BE2C (cell line): Measurements from ENCODE around the gene KDM2A.

ENCODE experiments used
- DNase-seq: peaks from one replicate; pipeline ENCODE4 v3.0.0-alpha.2; 2020
- H3K27me3 ChIP-seq: fragments of 250-450 bp; sonication (Bioruptor Pico); 2 replicates; pipeline ENCODE4 v1.5.1; 2020; ENCODE audit warnings: mild to moderate bottlenecking
- H3K36me3 ChIP-seq: fragments of 250-450 bp; sonication (Bioruptor Pico); 2 replicates; pipeline ENCODE4 v1.5.1; 2020; ENCODE audit warnings: mild to moderate bottlenecking
- H3K4me1 ChIP-seq: fragments of 250-450 bp; sonication (Bioruptor Pico); 2 replicates; pipeline ENCODE4 v1.5.1; 2020
- H3K4me3 ChIP-seq: 2 replicates; pipeline ENCODE4 v1.5.1; 2011; ENCODE audit warnings: low read depth, low read length
- H3K9me3 ChIP-seq: fragments of 250-450 bp; sonication (Bioruptor Pico); 2 replicates; pipeline ENCODE4 v1.5.1; 2020
- TF ChIP-seq, protein P1 (sequence below): IDR thresholded peaks from 2 replicates; pipeline ENCODE4 v1.5.1; 2012; ENCODE audit warnings: mild to moderate bottlenecking, low read depth, low read length

The KDM2A gene

DNA sequence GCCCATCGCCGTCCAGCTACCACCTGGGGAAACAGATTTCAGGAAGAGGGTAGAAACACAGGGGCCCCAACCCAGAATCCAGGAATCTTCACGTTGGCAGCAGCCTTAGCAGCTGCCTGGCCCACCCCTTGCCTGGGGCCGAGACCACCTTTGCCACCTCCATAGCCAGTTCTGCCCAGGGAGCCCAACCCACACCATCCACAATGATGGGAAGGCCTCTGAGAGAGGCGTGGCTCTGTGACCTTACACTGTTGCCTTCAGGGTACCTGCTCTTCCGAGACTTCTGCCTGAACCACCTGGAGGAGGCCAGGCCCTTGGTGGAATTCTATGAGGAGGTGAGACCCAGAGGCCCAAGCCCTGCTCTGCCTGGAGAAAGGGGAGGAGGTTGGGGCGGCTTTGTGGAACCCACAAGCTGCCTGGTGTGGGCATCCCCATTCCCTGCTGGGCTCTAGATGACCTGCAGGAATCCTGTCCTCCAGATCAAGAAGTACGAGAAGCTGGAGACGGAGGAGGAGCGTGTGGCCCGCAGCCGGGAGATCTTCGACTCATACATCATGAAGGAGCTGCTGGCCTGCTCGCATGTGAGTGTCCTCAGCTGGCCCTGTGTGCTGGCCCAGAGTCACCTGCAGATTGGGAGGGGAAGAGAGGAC, 160.0 kb downstream of the KDM2A start:
- no peaks in the 10 kb centered on the region for H3K9me3 ChIP-seq
- peaks cover 24% of the 10 kb centered on the region for H3K4me1 ChIP-seq
- no peak overlapping the region for H3K4me3 ChIP-seq
- peak; percentile 3 for DNase-seq
- H3K36me3 ChIP-seq = peaks cover 60% of the 10 kb centered on the region
- no peaks in the 10 kb centered on the region for H3K27me3 ChIP-seq
- TF ChIP-seq, protein P1, sequence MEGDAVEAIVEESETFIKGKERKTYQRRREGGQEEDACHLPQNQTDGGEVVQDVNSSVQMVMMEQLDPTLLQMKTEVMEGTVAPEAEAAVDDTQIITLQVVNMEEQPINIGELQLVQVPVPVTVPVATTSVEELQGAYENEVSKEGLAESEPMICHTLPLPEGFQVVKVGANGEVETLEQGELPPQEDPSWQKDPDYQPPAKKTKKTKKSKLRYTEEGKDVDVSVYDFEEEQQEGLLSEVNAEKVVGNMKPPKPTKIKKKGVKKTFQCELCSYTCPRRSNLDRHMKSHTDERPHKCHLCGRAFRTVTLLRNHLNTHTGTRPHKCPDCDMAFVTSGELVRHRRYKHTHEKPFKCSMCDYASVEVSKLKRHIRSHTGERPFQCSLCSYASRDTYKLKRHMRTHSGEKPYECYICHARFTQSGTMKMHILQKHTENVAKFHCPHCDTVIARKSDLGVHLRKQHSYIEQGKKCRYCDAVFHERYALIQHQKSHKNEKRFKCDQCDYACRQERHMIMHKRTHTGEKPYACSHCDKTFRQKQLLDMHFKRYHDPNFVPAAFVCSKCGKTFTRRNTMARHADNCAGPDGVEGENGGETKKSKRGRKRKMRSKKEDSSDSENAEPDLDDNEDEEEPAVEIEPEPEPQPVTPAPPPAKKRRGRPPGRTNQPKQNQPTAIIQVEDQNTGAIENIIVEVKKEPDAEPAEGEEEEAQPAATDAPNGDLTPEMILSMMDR = no peak

DNA sequence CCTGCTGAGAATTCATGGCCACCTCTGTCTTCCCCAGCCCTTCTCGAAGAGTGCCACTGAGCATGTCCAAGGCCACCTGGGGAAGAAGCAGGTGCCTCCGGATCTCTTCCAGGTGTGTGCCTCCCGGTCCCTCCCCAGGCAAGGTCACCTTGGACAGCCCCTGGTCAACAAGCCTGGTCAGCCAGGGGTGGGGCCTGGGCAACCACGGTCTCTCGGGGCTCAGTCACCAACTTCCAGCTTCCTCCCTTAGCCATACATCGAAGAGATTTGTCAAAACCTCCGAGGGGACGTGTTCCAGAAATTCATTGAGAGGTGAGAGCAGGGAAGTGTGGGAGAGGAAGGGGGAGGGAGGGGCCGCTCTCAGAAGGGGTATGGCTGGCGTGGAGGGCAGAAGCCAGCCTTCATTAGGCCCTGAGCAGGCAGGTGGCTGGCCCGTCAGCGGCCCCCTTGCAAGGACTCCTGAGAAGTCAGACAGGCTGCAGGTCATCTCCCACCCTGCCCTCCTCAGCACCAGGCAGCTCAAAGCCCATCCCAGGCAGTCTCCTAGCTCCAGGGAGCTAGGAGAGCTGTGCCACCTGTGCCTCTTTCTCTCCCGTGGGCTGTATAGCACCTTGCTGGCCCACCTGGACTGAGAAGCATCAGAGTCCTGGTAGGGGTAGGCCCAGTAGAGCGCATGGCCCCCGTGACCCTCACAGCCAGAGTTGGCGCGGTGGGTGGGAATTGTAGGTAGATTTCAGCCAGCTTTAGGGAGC, 160.7 kb downstream of the KDM2A start:
- no peaks in the 10 kb centered on the region for H3K9me3 ChIP-seq
- H3K36me3 ChIP-seq = peaks cover 64% of the 10 kb centered on the region
- TF ChIP-seq, protein P1 = no peak
- H3K4me1 ChIP-seq = peaks cover 24% of the 10 kb centered on the region
- H3K27me3 ChIP-seq = no peaks in the 10 kb centered on the region
- no peak for DNase-seq
- no peak overlapping the region for H3K4me3 ChIP-seq

DNA sequence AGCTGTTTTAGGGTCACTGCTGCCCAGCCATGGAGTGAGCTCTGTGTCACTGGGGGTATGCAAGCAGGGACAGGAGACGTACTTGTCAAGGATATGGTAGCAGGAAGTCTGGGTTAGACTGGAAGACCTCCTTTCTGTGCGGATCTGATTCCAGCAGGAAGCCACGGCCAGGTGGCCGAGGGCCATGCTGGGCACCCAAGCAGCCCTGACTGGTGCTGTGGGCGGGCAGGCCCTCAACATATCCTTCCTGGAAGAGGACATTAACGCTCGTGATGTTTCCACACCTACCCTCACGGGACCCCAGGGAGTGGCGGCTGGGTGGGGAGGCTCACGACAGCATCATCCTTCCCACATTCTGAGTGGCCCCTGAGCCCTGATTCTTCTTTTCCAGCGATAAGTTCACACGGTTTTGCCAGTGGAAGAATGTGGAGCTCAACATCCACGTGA, 161.3 kb downstream of the KDM2A start:
- H3K27me3 ChIP-seq = no peaks in the 10 kb centered on the region
- TF ChIP-seq, protein P1 = no peak
- no peaks in the 10 kb centered on the region for H3K9me3 ChIP-seq
- peaks cover 69% of the 10 kb centered on the region for H3K36me3 ChIP-seq
- peak; percentile 4 for DNase-seq
- no peak overlapping the region for H3K4me3 ChIP-seq
- H3K4me1 ChIP-seq = peaks cover 24% of the 10 kb centered on the region

DNA sequence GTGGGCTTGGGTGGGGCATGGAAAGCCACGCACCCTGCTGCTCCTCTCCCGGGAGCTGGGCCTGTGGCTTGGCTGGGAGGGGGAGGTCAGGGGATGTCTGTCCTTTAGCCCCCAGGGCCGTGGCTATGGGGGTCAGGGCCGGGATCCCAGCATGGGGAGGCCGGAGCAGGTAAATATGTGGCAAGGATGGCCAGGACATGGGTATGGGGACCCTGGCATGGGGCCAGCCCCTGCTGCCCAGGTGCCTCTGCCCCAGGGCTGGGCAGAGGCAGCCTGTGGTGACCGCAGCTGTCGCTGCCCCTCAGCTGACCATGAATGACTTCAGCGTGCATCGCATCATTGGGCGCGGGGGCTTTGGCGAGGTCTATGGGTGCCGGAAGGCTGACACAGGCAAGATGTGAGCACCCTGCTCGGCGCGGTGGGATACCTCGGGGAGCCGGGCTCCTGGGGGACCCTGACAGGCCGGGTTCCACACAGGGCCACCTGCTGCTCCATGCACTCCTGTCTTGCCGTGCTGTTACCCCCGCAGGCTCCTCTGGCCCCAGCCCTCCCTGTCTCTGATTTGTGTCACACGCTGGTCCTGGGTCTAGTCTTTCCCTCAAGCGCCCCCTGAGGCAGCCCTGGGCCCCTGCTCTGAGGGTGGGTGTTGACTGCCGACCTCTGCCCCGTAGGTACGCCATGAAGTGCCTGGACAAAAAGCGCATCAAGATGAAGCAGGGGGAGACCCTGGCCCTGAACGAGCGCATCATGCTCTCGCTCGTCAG, 161.9 kb downstream of the KDM2A start:
- peak; percentile 10 for DNase-seq
- Histone ChIP-seq H3K4me1 (peaks cover 19% of the 10 kb centered on the region), H3K36me3 (peaks cover 73% of the 10 kb centered on the region), H3K9me3 (no peaks in the 10 kb centered on the region), H3K4me3 (no peak overlapping the region), H3K27me3 (no peaks in the 10 kb centered on the region)
- TF ChIP-seq, protein P1 = no peak

DNA sequence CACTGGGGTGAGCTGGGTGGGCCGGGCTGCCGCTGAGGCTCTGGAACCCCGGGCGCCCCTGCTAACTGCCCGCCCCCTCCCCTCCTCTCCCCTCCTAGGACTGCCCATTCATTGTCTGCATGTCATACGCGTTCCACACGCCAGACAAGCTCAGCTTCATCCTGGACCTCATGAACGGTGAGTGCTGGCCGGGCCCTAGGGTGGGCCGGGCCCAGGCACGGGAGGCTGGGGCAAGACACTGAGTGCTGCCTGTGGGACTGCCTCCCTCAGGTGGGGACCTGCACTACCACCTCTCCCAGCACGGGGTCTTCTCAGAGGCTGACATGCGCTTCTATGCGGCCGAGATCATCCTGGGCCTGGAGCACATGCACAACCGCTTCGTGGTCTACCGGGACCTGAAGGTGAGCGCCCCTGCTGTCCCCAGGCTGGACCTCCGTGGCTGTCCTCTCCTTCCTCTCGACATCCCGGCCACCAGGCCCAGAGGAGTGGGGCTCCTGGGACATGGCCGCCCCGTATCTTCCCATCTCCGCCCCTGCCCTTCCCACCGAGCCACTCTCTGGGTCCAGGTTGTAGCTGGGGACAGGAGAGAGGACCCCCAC, 162.6 kb downstream of the KDM2A start:
- Histone ChIP-seq H3K9me3 (no peaks in the 10 kb centered on the region), H3K4me1 (peaks cover 12% of the 10 kb centered on the region), H3K27me3 (no peaks in the 10 kb centered on the region), H3K36me3 (peaks cover 76% of the 10 kb centered on the region), H3K4me3 (no peak overlapping the region)
- TF ChIP-seq, protein P1 = no peak
- DNase-seq = peak; percentile 10
